Measurements from ENCODE around the gene EVX1. TPM values are rescaled to one million over a fixed set of nuclear protein-coding genes. Genes with fewer than 3 reads are reported as not detected.
A peak's percentile ranks its signal among the peaks of the same experiment; 100 is the strongest.

EVX1 gene
- not detected in 2 replicates for total RNA-seq (2014; rRNA removed)
- not detected for polyA plus RNA-seq (2012)

- no peak for DNase-seq (ENCODE audit: low read depth)
Observed at GRCh38 chr7:27242555-27243339, at the start of gene EVX1. EVX1 (plus strand) TSS chr7:27242802; CDS start chr7:27243031, 229 bp downstream.

- DNase-seq (ENCODE audit: low read depth) = no peak
Observed at GRCh38 chr7:27193335-27194001, 49.1 kb upstream of the EVX1 start.

GRCh38 chr7:27194002-27194352 lies 48.6 kb upstream of the EVX1 start:
- no peak for DNase-seq (ENCODE audit: low read depth)

- DNase-seq (ENCODE audit: low read depth) = no peak
Observed at GRCh38 chr7:27194686-27195379, 47.8 kb upstream of the EVX1 start.

- peak; percentile 64 for DNase-seq (ENCODE audit: low read depth)
Observed at GRCh38 chr7:27196287-27196767, 46.3 kb upstream of the EVX1 start.

- no peak for DNase-seq (ENCODE audit: low read depth)
Observed at GRCh38 chr7:27197137-27198042, 45.2 kb upstream of the EVX1 start.

- DNase-seq (ENCODE audit: low read depth) = no peak
Observed at GRCh38 chr7:27198138-27198841, 44.3 kb upstream of the EVX1 start.

- DNase-seq (ENCODE audit: low read depth) = peak; percentile 19
Observed at GRCh38 chr7:27198871-27199801, 43.5 kb upstream of the EVX1 start.

GRCh38 chr7:27199849-27200760 lies 42.5 kb upstream of the EVX1 start, which contains the start of gene HOXA13:
HOXA13 (minus strand) TSS chr7:27200091; CDS start chr7:27200077, 14 bp downstream.
- DNase-seq (ENCODE audit: low read depth) = peak; percentile 35

GRCh38 chr7:27200761-27201579 lies 41.6 kb upstream of the EVX1 start:
- no peak for DNase-seq (ENCODE audit: low read depth)

- DNase-seq (ENCODE audit: low read depth) = no peak
Observed at GRCh38 chr7:27201580-27202017, 41.0 kb upstream of the EVX1 start.

- DNase-seq (ENCODE audit: low read depth) = no peak
Observed at GRCh38 chr7:27202018-27202861, 40.4 kb upstream of the EVX1 start.

- DNase-seq (ENCODE audit: low read depth) = no peak
Observed at GRCh38 chr7:27202862-27203134, 39.8 kb upstream of the EVX1 start.

- DNase-seq (ENCODE audit: low read depth) = no peak
Observed at GRCh38 chr7:27203365-27203953, 39.1 kb upstream of the EVX1 start.

GRCh38 chr7:27203964-27204594 lies 38.5 kb upstream of the EVX1 start:
- DNase-seq (ENCODE audit: low read depth) = no peak

GRCh38 chr7:27204851-27205322 lies 37.7 kb upstream of the EVX1 start:
- peak; percentile 35 for DNase-seq (ENCODE audit: low read depth)

Measured in LHCN-M2 (cell line).